ENCODE data around the gene CDC14B. TPM values are rescaled to one million over a fixed set of nuclear protein-coding genes. Genes with fewer than 3 reads are reported as not detected.

The CDC14B gene
- total RNA-seq, 1 experiment from 2014 or later, result 28.4 TPM

DNA sequence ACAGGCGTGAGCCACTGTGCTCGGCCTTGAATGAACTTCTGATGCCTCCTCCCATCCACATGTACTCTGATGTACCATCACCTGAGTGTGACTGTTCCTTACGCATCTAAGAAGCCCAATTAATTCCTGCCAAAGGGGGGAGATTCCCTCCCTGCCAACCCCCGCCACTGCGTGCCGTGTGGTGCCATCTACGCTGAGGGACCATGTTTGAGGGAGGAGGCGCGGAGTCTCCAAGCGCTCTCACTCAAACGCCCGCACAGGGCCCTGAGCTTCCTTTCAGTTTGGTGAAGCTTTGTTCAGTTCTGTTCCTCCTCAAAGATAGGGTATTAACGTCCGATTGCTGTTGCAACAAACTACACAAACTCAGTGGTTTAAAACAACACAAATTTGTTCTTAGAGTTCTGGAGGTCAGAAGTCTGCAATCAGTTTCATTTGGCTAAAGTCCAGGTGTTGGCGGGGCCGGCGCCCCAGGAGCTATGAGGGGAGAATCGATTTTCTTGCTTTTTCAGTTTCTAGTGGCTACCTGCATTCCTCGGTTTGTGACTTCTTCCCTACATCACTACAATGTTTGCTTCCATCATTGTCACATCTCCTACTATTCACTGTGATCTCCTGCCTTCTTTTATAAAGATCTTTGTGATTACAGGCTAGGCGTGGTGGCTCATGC, 49.4 kb upstream of the CDC14B start:
- Histone ChIP-seq H3K18ac (ENCODE audit: insufficient read length, low read depth, low read length) (no peak overlapping the region), H4K5ac (ENCODE audit: insufficient read length, low read depth, low read length) (no peak overlapping the region), H2AK5ac (ENCODE audit: insufficient read length, low read length) (no peak overlapping the region), H3K23me2 (ENCODE audit: insufficient read length, low read depth, low read length, poor library complexity, severe bottlenecking) (no peaks in the 10 kb centered on the region), H3K14ac (ENCODE audit: insufficient read depth, low read length) (no peak overlapping the region), H3K4ac (ENCODE audit: low read depth, low read length) (no peak overlapping the region), H3K23ac (ENCODE audit: insufficient read length, low read depth, low read length) (no peak overlapping the region), H3K56ac (ENCODE audit: insufficient read length, low read depth, low read length) (no peak overlapping the region), H3K79me2 (ENCODE audit: insufficient read depth, low read length) (no peaks in the 10 kb centered on the region), H2BK120ac (ENCODE audit: low read depth, low read length, poor library complexity, severe bottlenecking) (no peak overlapping the region), H3K79me1 (ENCODE audit: insufficient read depth, low read depth, low read length, poor library complexity, severe bottlenecking) (no peaks in the 10 kb centered on the region), H4K8ac (replicated peaks; ENCODE audit: insufficient read length, low read depth, low read length) (no peak overlapping the region), H2AFZ (ENCODE audit: low read length) (no peak overlapping the region), H3K4me2 (ENCODE audit: insufficient read depth, insufficient read length, low read length) (no peak overlapping the region), H4K20me1 (ENCODE audit: control insufficient read depth, insufficient read depth, insufficient read length) (no peaks in the 10 kb centered on the region), H3K27me3 (ENCODE audit: insufficient read depth, low read length) (no peaks in the 10 kb centered on the region), H4K91ac (ENCODE audit: insufficient read length, low read depth, low read length) (no peak overlapping the region), H2BK20ac (ENCODE audit: low read depth, low read length, poor library complexity, severe bottlenecking) (no peak overlapping the region), H2BK5ac (ENCODE audit: insufficient read length, low read length) (no peak overlapping the region), H2BK15ac (ENCODE audit: low read depth, low read length) (no peak overlapping the region), H3K27ac (ENCODE audit: insufficient read length, low read depth, low read length) (no peak overlapping the region), H3K9ac (ENCODE audit: extremely low read depth, insufficient read length, low read length) (no peak overlapping the region), H3T11ph (ENCODE audit: low read length) (no peak overlapping the region), H2BK12ac (ENCODE audit: insufficient read length, low read depth, low read length) (no peak overlapping the region), H3K4me1 (ENCODE audit: insufficient read depth, low read length) (no peaks in the 10 kb centered on the region), H3K9me3 (ENCODE audit: control insufficient read depth, low read depth, low read length) (no peaks in the 10 kb centered on the region)
- TF ChIP-seq, protein P1, sequence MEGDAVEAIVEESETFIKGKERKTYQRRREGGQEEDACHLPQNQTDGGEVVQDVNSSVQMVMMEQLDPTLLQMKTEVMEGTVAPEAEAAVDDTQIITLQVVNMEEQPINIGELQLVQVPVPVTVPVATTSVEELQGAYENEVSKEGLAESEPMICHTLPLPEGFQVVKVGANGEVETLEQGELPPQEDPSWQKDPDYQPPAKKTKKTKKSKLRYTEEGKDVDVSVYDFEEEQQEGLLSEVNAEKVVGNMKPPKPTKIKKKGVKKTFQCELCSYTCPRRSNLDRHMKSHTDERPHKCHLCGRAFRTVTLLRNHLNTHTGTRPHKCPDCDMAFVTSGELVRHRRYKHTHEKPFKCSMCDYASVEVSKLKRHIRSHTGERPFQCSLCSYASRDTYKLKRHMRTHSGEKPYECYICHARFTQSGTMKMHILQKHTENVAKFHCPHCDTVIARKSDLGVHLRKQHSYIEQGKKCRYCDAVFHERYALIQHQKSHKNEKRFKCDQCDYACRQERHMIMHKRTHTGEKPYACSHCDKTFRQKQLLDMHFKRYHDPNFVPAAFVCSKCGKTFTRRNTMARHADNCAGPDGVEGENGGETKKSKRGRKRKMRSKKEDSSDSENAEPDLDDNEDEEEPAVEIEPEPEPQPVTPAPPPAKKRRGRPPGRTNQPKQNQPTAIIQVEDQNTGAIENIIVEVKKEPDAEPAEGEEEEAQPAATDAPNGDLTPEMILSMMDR (conservative IDR thresholded peaks at IDR 0.05), result no peak
- Mint-ChIP-seq H3K27me3 (ENCODE audit: low read depth) (peaks cover 3% of the 10 kb centered on the region; the same call in 1 of the 2 replicates), H3K36me3 (ENCODE audit: insufficient read depth in 1 of 3, low read depth in 3 of 3) (peaks cover 0 to 5% (median 0%) of the 10 kb centered on the region in 3 experiments; a peak in 3 of 7 replicates), H3K4me1 (no peaks in the 10 kb centered on the region), H3K4me3 (no peak overlapping the region), H3K9me3 (peaks cover 12 to 16% of the 10 kb centered on the region in 2 experiments), H3K27ac (no peak overlapping the region)
- WGBS (ENCODE audit: extremely low coverage, insufficient read length, low lambda C conversion rate), result no CpG with 5 or more reads among the region's 20 CpGs
- DNase-seq, result no peak
